Measurements from ENCODE around the gene IGSF9. TPM values are rescaled to one million over a fixed set of nuclear protein-coding genes. Genes with fewer than 3 reads are reported as not detected.

The IGSF9 gene
- total and polyA plus RNA-seq, 2 of the 13 experiments (the other 11 are each of a cell fraction or from before 2014, with no cell fraction given): 0.03 TPM; not detected in 1

GRCh38 chr1:159890390-159890789 is 55.0 kb downstream of the IGSF9 start (continued):
- no peak for TF ChIP-seq NR2F1 (CRISPR knock-in tag; IDR thresholded peaks at IDR 0.05)
- no peak for TF ChIP-seq HINFP (CRISPR knock-in tag; IDR thresholded peaks at IDR 0.05; ENCODE audit: low read depth)
- no peak for TF ChIP-seq ZNF343 (CRISPR knock-in tag; IDR thresholded peaks at IDR 0.05)
- no peak for TF ChIP-seq HCFC1 (IDR thresholded peaks at IDR 0.05; ENCODE audit: low read depth, low read length)
- no peak for TF ChIP-seq KMT2B (CRISPR knock-in tag; IDR thresholded peaks at IDR 0.05)

DNA sequence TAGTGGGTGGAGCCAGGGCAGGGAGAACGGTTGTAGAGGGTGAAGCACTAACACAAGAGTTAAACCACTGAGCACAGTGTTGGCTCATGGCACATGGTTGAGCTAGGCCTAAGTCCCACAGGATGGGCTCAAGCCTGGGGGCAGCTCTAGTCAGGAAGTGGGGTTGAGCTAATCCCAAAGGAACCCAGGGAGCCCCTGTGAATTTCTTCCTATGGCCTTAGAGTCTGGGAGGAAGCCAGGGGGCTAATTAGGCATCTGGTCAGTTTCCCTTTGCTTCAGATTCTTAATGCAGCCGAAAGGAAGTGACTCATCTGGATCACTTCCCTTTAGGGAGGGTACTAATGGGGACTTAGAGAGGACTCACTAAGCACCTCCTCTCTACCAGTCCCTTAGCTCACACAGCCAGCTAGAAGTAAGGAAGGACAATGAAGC is 55.6 kb downstream of the IGSF9 start:
- no peak for ATAC-seq

More for the DNA sequence above, 55.6 kb downstream of the IGSF9 start:
- Histone ChIP-seq H3K27me3 (ENCODE audit: control insufficient read depth in 1 of 2, insufficient read depth in 2 of 2, low read length in 2 of 2) (peaks cover 1 to 3% of the 10 kb centered on the region in 2 experiments; a peak in 2 of 5 replicates), H2AFZ (ENCODE audit: low read length) (no peak overlapping the region), H3K9me3 (ENCODE audit: low read length) (no peaks in the 10 kb centered on the region), H3K9ac (ENCODE audit: insufficient read depth, low read depth, low read length) (no peak overlapping the region), H3K4me3 (replicated peaks in 1 of 3; ENCODE audit: insufficient read depth in 1 of 3, low read depth in 2 of 3, low read length in 3 of 3) (no peak overlapping the region), H3K27ac (ENCODE audit: extremely low read length, insufficient read depth, low read length) (no peak overlapping the region), H3K79me2 (ENCODE audit: insufficient read depth, low read length) (no peaks in the 10 kb centered on the region), H4K20me1 (ENCODE audit: insufficient read depth, low read length) (no peaks in the 10 kb centered on the region), H3K4me2 (ENCODE audit: low read depth, low read length) (no peak overlapping the region), H3K36me3 (replicated peaks in 1 of 2; ENCODE audit: control insufficient read depth in 1 of 2, insufficient read depth in 2 of 2, low read length in 2 of 2) (no peaks in the 10 kb centered on the region), H3K4me1 (ENCODE audit: insufficient read depth, low read length) (no peaks in the 10 kb centered on the region)
- ChIA-PET CTCF (ENCODE audit: low intra/inter-chr PET ratio, low total read pairs) (no interaction called here), POLR2A (no interaction called here)
- in situ Hi-C loops (cut with HindIII; ENCODE audit: extremely low pct_ligation_motif_present, low pct_unique_long_range_greater_than_20kb) (loop anchor here (5.0 kb wide), 1 partner anchor 93 kb away; no protein-coding TSS in a partner anchor), intact Hi-C loops (cut with micrococcal nuclease; ENCODE audit: unreplicated experiment) (no loop called here)
- WGBS (ENCODE audit: low lambda C conversion rate): 7% methylated on average over 2 of the region's 2 CpGs
- DNase-seq (ENCODE audit: low spot score) (no peak), FAIRE-seq (no peak)
- TF ChIP-seq HNRNPLL (IDR thresholded peaks at IDR 0.05; ENCODE audit: low read depth, low read length, poor library complexity, severe bottlenecking) (no peak), ZNF30 (CRISPR knock-in tag; IDR thresholded peaks at IDR 0.05) (no peak), KLF16 (CRISPR knock-in tag; IDR thresholded peaks at IDR 0.05) (no peak), FOXA3 (CRISPR knock-in tag; IDR thresholded peaks at IDR 0.05) (no peak), SRSF4 (IDR thresholded peaks at IDR 0.05; ENCODE audit: low read depth, low read length, poor library complexity, severe bottlenecking) (no peak), ZNF766 (CRISPR knock-in tag; IDR thresholded peaks at IDR 0.05; ENCODE audit: borderline replicate concordance) (no peak), RBFOX2 (IDR thresholded peaks at IDR 0.05; ENCODE audit: low read depth, low read length) (no peak), PHF20 (CRISPR knock-in tag; IDR thresholded peaks at IDR 0.05) (no peak), MIER2 (CRISPR knock-in tag; IDR thresholded peaks at IDR 0.05) (no peak), CHD2 (IDR thresholded peaks at IDR 0.05; ENCODE audit: low read depth, low read length) (no peak)
- TF ChIP-seq, protein P1, sequence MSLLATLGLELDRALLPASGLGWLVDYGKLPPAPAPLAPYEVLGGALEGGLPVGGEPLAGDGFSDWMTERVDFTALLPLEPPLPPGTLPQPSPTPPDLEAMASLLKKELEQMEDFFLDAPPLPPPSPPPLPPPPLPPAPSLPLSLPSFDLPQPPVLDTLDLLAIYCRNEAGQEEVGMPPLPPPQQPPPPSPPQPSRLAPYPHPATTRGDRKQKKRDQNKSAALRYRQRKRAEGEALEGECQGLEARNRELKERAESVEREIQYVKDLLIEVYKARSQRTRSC (CRISPR knock-in tag; IDR thresholded peaks at IDR 0.05; ENCODE audit: low read depth): no peak
- BruUV-seq (replicated peaks): no TSS peak
